BLaER1 (cell line): ENCODE results near the gene CCL17.
A peak's percentile ranks its signal among the peaks of the same experiment; 100 is the strongest.

Experiments
- H3K27ac ChIP-seq: shearing (Covaris generic); formaldehyde crosslinking; 2 replicates; pipeline ENCODE4 v1.8.1; 2022
- H3K27me3 ChIP-seq: shearing (Covaris generic); formaldehyde crosslinking; 2 replicates; pipeline ENCODE4 v1.8.1; 2022
- H3K36me3 ChIP-seq: shearing (Covaris generic); formaldehyde crosslinking; 2 replicates; pipeline ENCODE4 v1.8.1; 2022
- H3K4me1 ChIP-seq: shearing (Covaris generic); formaldehyde crosslinking; 2 replicates; pipeline ENCODE4 v1.8.1; 2022
- H3K4me2 ChIP-seq: shearing (Covaris generic); formaldehyde crosslinking; 2 replicates; pipeline ENCODE4 v1.8.1; 2022
- H3K4me3 ChIP-seq: shearing (Covaris generic); formaldehyde crosslinking; 2 replicates; pipeline ENCODE4 v1.8.1; 2022
- H3K9ac ChIP-seq: shearing (Covaris generic); formaldehyde crosslinking; 2 replicates; pipeline ENCODE4 v1.8.1; 2022
- H3K9me3 ChIP-seq: shearing (Covaris generic); formaldehyde crosslinking; 2 replicates; pipeline ENCODE4 v1.8.1; 2022
- H4K20me1 ChIP-seq: shearing (Covaris generic); formaldehyde crosslinking; 2 replicates; pipeline ENCODE4 v1.8.1; 2022
- Cebpa-rat ChIP-seq: shearing (Covaris generic); IDR thresholded peaks from 2 replicates; pipeline ENCODE4 v1.8.1; 2022

Gene CCL17

GRCh38 chr16:57411362-57411976, 6.9 kb downstream of the CCL17 start:
- Histone ChIP-seq H3K27ac (no peak overlapping the region), H3K27me3 (no peaks in the 10 kb centered on the region), H4K20me1 (no peaks in the 10 kb centered on the region), H3K36me3 (no peaks in the 10 kb centered on the region), H3K4me1 (peaks cover 74% of the 10 kb centered on the region), H3K4me2 (peak overlapping the region; percentile 60), H3K4me3 (no peak overlapping the region), H3K9ac (no peak overlapping the region), H3K9me3 (no peaks in the 10 kb centered on the region)
- no peak for TF ChIP-seq Cebpa-rat

GRCh38 chr16:57412584-57412983, 8.0 kb downstream of the CCL17 start:
- Histone ChIP-seq H4K20me1 (no peaks in the 10 kb centered on the region), H3K36me3 (no peaks in the 10 kb centered on the region), H3K27me3 (no peaks in the 10 kb centered on the region), H3K27ac (peak overlapping the region; percentile 63; the same call in 1 of the 2 replicates), H3K4me2 (peak overlapping the region; percentile 73), H3K9me3 (no peaks in the 10 kb centered on the region), H3K4me1 (peaks cover 77% of the 10 kb centered on the region), H3K4me3 (no peak overlapping the region), H3K9ac (no peak overlapping the region)
- TF ChIP-seq Cebpa-rat: no peak

DNA sequence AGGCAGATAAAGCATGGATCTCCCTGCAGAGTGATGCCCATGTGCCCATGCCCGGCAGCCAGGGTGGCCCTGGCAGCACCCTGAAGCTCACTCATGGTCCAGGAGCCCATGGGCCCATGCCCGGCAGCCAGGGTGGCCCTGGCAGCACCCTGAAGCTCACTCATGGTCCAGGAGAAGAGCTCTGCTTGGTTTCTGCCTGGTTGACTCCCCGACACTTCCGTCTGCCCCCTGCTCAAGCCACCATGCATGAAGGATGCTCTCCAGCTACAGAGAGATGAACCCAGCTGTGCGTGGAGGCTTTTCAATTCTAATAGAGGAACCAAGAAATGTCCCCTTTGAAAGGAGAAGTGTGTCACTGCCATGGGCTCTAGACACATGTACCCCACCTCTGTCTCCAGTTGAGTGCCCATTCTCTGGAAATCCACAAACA, 8.7 kb downstream of the CCL17 start:
- Histone ChIP-seq H3K4me3 (no peak overlapping the region), H3K27ac (peak overlapping the region; percentile 63), H3K9me3 (no peaks in the 10 kb centered on the region), H3K36me3 (no peaks in the 10 kb centered on the region), H3K9ac (0 out of 2 replicates have a peak overlapping the region, but pooled peaks have one; percentile 19), H3K27me3 (no peaks in the 10 kb centered on the region), H3K4me1 (peaks cover 78% of the 10 kb centered on the region), H4K20me1 (no peaks in the 10 kb centered on the region), H3K4me2 (peak overlapping the region; percentile 73)
- TF ChIP-seq Cebpa-rat: no peak

DNA sequence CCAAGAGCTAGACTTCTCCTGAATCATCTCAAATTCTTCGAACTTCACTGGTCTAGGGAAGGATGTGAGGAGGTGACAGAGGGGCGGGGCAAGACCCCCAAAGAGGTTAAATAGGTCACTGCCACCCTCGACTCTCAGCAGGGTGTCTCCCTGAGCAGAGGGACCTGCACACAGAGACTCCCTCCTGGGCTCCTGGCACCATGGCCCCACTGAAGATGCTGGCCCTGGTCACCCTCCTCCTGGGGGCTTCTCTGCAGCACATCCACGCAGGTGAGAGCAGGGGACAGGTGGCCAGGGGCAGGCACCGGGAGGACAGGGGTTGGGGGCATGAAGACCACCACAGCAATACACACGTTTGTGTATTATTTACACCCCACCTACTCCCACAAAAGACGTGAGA, 9.2 kb downstream of the CCL17 start:
- no peaks in the 10 kb centered on the region for H3K9me3 ChIP-seq
- no peaks in the 10 kb centered on the region for H4K20me1 ChIP-seq
- H3K27ac ChIP-seq: peak overlapping the region; percentile 63; the same call in 1 of the 2 replicates
- TF ChIP-seq Cebpa-rat: no peak
- no peak overlapping the region for H3K9ac ChIP-seq
- peaks cover 79% of the 10 kb centered on the region for H3K4me1 ChIP-seq
- H3K36me3 ChIP-seq: no peaks in the 10 kb centered on the region
- H3K4me2 ChIP-seq: peak overlapping the region; percentile 73
- H3K27me3 ChIP-seq: no peaks in the 10 kb centered on the region
- no peak overlapping the region for H3K4me3 ChIP-seq

DNA sequence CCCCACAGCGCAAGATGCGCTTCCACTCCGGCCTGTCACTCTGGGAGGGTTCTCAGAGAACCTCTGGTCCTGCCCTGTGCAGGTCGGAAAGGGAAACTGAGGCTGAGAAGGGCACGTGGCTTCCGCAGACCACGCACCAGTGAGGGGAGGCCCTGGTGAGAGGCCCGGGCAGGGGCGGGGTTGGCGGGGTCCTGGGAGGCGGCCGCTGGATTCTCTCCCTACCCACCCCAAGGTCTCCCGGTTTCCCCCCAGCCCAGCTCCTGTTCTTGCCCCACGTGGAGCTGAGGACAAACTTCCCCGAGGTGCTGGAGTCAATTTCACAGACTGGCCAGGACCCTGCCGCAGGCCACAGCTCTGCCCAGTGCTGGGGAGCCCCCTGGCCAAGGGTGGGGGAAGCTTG, 11.5 kb downstream of the CCL17 start:
- peak overlapping the region; percentile 78 for H3K9ac ChIP-seq
- H3K27ac ChIP-seq: peak overlapping the region; percentile 90
- H3K36me3 ChIP-seq: no peaks in the 10 kb centered on the region
- no peaks in the 10 kb centered on the region for H3K9me3 ChIP-seq
- no peaks in the 10 kb centered on the region for H3K27me3 ChIP-seq
- H3K4me1 ChIP-seq: peaks cover 66% of the 10 kb centered on the region
- no peak for TF ChIP-seq Cebpa-rat
- peak overlapping the region; percentile 83 for H3K4me2 ChIP-seq
- no peaks in the 10 kb centered on the region for H4K20me1 ChIP-seq
- H3K4me3 ChIP-seq: no peak overlapping the region

GRCh38 chr16:57419506-57419905, 14.9 kb downstream of the CCL17 start:
- H3K4me2 ChIP-seq: peak overlapping the region; percentile 54
- peak overlapping the region; percentile 3; the same call in 1 of the 2 replicates for H3K27ac ChIP-seq
- no peaks in the 10 kb centered on the region for H3K27me3 ChIP-seq
- TF ChIP-seq Cebpa-rat: no peak
- H3K9ac ChIP-seq: no peak overlapping the region
- H3K36me3 ChIP-seq: no peaks in the 10 kb centered on the region
- peaks cover 35% of the 10 kb centered on the region for H3K4me1 ChIP-seq
- H4K20me1 ChIP-seq: no peaks in the 10 kb centered on the region
- H3K9me3 ChIP-seq: no peaks in the 10 kb centered on the region
- no peak overlapping the region for H3K4me3 ChIP-seq

- no peak for TF ChIP-seq Cebpa-rat
- no peak overlapping the region for H3K4me2 ChIP-seq
- H4K20me1 ChIP-seq: no peaks in the 10 kb centered on the region
- H3K9ac ChIP-seq: no peak overlapping the region
- H3K4me1 ChIP-seq: peaks cover 18% of the 10 kb centered on the region
- no peaks in the 10 kb centered on the region for H3K27me3 ChIP-seq
- H3K36me3 ChIP-seq: peaks cover 13% of the 10 kb centered on the region
- no peak overlapping the region for H3K27ac ChIP-seq
- no peaks in the 10 kb centered on the region for H3K9me3 ChIP-seq
- H3K4me3 ChIP-seq: no peak overlapping the region
Observed at GRCh38 chr16:57422026-57422944, 17.7 kb downstream of the CCL17 start.

GRCh38 chr16:57423152-57423551, 18.6 kb downstream of the CCL17 start:
- Histone ChIP-seq H3K36me3 (peaks cover 22% of the 10 kb centered on the region), H3K9ac (no peak overlapping the region), H3K27me3 (no peaks in the 10 kb centered on the region), H4K20me1 (no peaks in the 10 kb centered on the region), H3K27ac (no peak overlapping the region), H3K9me3 (no peaks in the 10 kb centered on the region), H3K4me3 (no peak overlapping the region), H3K4me1 (peaks cover 14% of the 10 kb centered on the region), H3K4me2 (no peak overlapping the region)
- no peak for TF ChIP-seq Cebpa-rat

DNA sequence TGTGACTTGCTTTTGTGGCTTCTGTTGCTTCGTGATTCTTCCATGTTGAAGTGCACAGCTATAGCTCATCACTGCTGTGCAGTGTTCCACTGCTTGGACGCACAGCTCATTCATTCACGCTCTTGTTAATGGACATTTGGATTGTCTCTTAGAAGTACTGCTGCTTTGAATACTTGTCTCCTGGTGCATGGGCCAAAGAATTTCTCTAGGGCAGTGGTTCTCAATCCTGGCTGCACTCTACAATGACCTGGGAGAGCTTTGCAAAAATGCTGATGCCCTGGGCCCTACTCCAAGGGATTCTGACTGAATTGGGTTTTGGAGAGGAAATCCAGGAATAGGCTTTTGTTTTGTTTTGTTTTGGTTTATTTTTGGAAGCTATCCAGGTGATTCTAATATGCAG, 20.0 kb downstream of the CCL17 start:
- H3K27ac ChIP-seq: no peak overlapping the region
- H3K27me3 ChIP-seq: no peaks in the 10 kb centered on the region
- H3K4me1 ChIP-seq: peaks cover 2% of the 10 kb centered on the region
- H3K36me3 ChIP-seq: peaks cover 36% of the 10 kb centered on the region
- H3K4me3 ChIP-seq: no peak overlapping the region
- H4K20me1 ChIP-seq: no peaks in the 10 kb centered on the region
- no peaks in the 10 kb centered on the region for H3K9me3 ChIP-seq
- H3K9ac ChIP-seq: 0 out of 2 replicates have a peak overlapping the region, but pooled peaks have one; percentile 10
- no peak for TF ChIP-seq Cebpa-rat
- no peak overlapping the region for H3K4me2 ChIP-seq

- H3K27ac ChIP-seq: no peak overlapping the region
- H3K9me3 ChIP-seq: no peaks in the 10 kb centered on the region
- H3K9ac ChIP-seq: no peak overlapping the region
- no peaks in the 10 kb centered on the region for H4K20me1 ChIP-seq
- no peaks in the 10 kb centered on the region for H3K4me1 ChIP-seq
- H3K27me3 ChIP-seq: no peaks in the 10 kb centered on the region
- no peak overlapping the region for H3K4me2 ChIP-seq
- no peak for TF ChIP-seq Cebpa-rat
- no peak overlapping the region for H3K4me3 ChIP-seq
- peaks cover 54% of the 10 kb centered on the region for H3K36me3 ChIP-seq
Observed at GRCh38 chr16:57426356-57426755, 21.8 kb downstream of the CCL17 start.
